HG02938 (cell line): ENCODE measurements around the gene HIPK2.

ENCODE experiments used
- ATAC-seq: cut with Tn5 transposase; IDR thresholded peaks from one replicate; pipeline ENCODE4 v1.9.1; 2021; ENCODE audit warnings: mild to moderate bottlenecking, moderate library complexity; ENCODE audit not compliant: unreplicated experiment

HIPK2 gene

GRCh38 chr7:139658296-139658695 is 119.5 kb downstream of the HIPK2 start:
- ATAC-seq = no peak

DNA sequence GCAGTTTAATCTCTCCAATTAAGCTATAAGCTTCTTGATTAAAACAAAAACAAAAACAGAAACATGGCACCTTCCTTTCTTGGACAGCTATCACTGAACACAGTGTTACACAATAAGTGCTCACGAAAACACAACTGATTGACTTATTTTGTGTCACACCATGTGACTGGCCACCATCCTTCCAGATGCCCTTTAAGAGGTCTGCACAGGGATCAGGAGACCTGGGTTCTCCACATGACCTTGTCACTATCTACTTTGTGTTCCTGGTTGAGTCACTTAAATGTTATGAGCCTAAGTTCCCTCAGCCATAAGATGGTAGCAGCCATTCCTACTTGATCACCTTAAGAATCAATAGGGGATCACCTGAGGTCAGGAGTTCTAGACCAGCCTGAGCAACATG is 120.1 kb downstream of the HIPK2 start:
- no peak for ATAC-seq

- ATAC-seq = no peak
Measured at GRCh38 chr7:139656387-139656786, 121.4 kb downstream of the HIPK2 start.

DNA sequence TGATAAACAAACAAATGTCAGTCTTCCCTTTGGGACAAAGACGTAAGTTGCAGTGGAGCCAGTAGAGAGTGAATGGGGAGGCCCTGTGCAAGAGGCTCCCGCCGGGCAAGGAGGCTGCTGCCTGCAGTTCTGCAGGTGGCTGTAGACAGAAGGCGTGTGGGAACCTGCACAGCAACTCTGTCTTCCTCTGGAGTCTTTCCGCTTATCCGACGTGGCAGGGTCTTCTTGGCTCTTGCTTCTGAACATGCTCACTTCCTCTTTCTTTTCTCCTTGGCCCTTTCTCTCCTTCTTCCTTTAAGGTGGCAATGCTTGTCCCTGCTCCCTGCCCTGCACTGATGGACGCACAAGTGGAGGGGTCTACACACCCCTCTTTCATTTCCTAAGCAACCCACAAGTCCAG is 122.5 kb downstream of the HIPK2 start:
- no peak for ATAC-seq

DNA sequence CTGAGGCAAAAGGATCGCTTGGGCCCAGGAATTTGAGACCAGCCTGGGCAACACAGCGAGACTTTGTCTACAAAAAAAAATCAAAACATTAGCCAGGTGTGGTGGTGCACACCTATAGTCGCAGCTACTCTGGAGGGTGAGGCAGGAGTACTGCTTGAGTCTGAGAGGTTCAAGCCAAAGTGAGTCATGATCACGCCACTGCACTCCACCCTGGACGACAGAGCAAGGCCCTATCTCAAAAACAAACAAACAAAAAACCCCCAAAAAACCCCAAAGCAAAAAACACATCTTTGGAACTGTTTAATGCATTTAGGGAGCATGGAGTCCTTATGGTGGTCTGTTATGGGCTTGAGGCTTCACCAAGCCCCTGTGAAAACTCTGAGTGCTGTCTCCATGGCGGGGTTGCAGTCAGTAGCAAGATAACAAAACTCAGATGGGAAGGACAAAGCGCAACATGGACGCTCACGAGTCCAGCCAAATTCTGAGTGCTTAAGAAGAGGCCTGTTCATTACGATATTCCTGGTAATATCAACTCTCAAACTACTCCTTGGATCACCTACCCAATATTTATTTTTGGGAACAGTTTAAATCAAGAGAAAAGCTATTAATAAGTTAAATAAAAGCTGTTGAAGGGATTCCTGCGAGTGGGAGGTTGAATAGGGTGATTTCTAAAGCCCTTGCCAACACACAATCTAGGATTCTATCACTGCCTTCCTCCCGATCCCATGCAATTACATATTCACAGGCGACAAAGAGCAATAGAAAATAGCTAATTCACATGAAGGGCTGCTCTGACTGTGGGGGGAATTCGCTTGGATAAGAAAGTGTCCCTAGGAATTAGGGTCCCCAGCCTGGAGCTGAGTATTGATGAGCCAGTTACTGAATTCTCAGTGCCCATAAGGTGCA is 123.3 kb downstream of the HIPK2 start:
- ATAC-seq = no peak

- ATAC-seq = no peak
Measured at GRCh38 chr7:139651914-139652313, 125.9 kb downstream of the HIPK2 start.

DNA sequence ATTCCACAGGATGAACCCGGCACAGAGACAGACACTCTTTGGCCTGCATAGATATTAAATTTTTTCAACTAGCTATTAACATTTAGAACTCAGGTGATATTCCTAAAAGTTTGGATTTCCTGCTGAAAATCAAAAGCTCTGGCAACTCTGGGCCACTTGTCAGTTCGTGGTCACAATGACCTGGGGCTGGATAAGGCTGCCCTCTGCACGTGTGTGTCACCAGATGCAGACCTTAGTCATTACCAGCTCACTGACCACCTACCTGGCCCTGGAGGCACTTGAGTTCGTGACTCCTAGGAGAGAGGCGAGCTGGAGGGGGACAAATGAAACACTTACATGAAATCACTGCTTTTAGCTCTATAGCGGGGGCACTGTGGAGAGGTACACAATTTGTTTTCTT is 126.5 kb downstream of the HIPK2 start:
- ATAC-seq = no peak

- ATAC-seq = no peak
Measured at GRCh38 chr7:139650429-139651100, 127.2 kb downstream of the HIPK2 start.

- ATAC-seq = peak; percentile 89
Measured at GRCh38 chr7:139648941-139649425, 128.8 kb downstream of the HIPK2 start.

DNA sequence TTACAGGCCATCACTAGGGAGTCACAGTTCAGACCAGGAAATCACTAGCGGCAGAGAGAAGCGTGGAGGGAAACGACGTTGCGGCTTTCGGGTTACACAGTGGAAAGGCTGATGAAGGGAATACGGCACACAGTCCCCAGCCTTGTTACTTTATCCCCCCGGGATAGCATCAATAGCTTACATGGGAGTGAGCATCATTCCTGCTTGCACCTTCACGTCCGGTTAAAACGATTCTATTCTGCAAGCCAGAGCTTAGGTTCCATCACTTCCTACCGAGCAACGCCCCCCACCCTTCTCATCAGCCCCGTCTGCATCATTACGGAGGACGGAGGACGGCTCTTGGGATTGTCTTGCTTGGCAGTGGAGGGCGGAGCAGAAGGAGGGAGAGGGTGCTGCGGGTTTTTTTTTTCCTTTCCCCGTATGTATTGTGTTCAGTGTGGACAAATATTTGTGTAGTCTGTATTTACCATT is 129.4 kb downstream of the HIPK2 start:
- no peak for ATAC-seq

GRCh38 chr7:139647814-139648390 is 129.9 kb downstream of the HIPK2 start:
- no peak for ATAC-seq

- no peak for ATAC-seq
Measured at GRCh38 chr7:139647085-139647484, 130.7 kb downstream of the HIPK2 start.

GRCh38 chr7:139646566-139646965 is 131.2 kb downstream of the HIPK2 start:
- ATAC-seq = no peak

- ATAC-seq = no peak
Measured at GRCh38 chr7:139645572-139646523, 131.9 kb downstream of the HIPK2 start.

GRCh38 chr7:139643951-139644585 is 133.7 kb downstream of the HIPK2 start:
- no peak for ATAC-seq

GRCh38 chr7:139642283-139642682 is 135.5 kb downstream of the HIPK2 start:
- no peak for ATAC-seq

DNA sequence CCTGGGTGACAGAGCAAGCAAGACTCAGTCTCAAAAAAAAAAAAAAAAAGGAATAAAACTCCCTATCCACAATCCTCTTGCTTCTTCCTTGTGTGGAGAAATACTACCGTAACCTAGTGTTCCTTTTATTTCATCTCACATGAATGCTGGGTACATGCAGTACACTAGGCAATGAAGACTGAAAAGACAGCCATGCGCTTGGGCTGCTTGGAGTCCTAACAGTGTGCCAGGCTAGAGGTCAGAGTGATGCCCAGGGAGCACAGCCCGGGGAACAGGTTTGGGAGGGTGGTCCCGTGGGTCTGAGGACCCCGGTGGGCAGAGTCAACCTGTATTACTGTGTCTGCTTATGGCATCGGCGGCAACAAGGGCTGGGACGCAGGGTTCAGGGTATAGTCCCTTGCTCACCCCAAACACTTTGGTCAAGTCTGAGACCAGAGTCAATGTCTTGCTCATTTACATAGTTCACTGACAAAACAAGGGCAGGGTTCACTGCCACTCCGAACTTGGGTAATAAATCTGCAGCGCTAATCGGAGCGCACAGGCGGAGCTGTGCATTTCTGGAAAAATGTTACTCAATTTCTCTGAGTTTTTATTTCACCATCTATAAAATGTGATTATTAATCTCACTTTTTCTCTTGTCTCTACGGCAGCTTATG is 136.3 kb downstream of the HIPK2 start:
- ATAC-seq = no peak

- ATAC-seq = no peak
Measured at GRCh38 chr7:139640681-139641080, 137.1 kb downstream of the HIPK2 start.

DNA sequence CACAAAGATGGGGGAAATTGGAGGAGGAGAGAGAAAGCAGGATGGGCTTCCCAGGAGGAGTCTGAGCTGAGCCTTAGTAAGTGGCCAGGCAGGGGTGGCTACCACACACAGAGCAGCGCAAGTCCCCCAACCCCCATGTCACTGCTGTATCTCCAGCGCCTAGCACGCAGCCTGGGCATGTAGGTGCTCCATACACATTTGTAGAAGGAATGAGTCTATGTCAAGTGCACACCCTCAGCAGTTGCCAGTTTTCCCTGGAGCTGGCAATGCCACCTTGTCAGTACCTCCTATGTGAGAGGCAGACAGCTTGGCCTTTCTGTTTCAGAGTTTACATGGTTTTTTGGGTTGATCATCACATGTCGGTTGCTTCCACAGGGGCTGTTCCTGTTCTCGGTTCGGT is 138.2 kb downstream of the HIPK2 start:
- no peak for ATAC-seq
